Measurements from ENCODE around the gene AP1M2. TPM values are rescaled to one million over a fixed set of nuclear protein-coding genes. Genes with fewer than 3 reads are reported as not detected.
A peak's percentile ranks its signal among the peaks of the same experiment; 100 is the strongest.

The AP1M2 gene
- total RNA-seq, 1 experiment from 2014 or later = 196 TPM

GRCh38 chr19:10549733-10550132, 37.4 kb downstream of the AP1M2 start:
- Histone ChIP-seq H3K4me1 (0 out of 2 replicates have a peak, but pooled peaks cover 2% of the 10 kb centered on the region), H3K36me3 (ENCODE audit: control insufficient read depth, insufficient read depth, low read length) (peaks cover 2% of the 10 kb centered on the region), H3K4me3 (ENCODE audit: low read depth, low read length) (no peak overlapping the region), H3K9me3 (no peaks in the 10 kb centered on the region), H3K27me3 (replicated peaks; ENCODE audit: control insufficient read depth, insufficient read depth, low read length) (no peaks in the 10 kb centered on the region)
- H3K27ac Mint-ChIP-seq (ENCODE audit: unreplicated experiment) = no peak overlapping the region
- H3K4me1 Mint-ChIP-seq (ENCODE audit: low read depth, unreplicated experiment) = no peaks in the 10 kb centered on the region
- no peak for DNase-seq
- no peak overlapping the region for H3K4me3 Mint-ChIP-seq (ENCODE audit: unreplicated experiment)
- no TSS peak for BruUV-seq (replicated peaks)
- H3K9me3 Mint-ChIP-seq (ENCODE audit: unreplicated experiment) = no peaks in the 10 kb centered on the region
- no peaks in the 10 kb centered on the region for H3K27me3 Mint-ChIP-seq (ENCODE audit: insufficient read depth, unreplicated experiment)
- ChIA-PET CTCF (no interaction called here), POLR2A (no interaction called here)
- no peak for TF ChIP-seq CTCF (IDR thresholded peaks at IDR 0.05; ENCODE audit: insufficient read depth in 1 of 2, low read depth in 1 of 2, low read length in 1 of 2, severe bottlenecking in 1 of 2, unreplicated experiment in 1 of 2)
- peaks cover 72% of the 10 kb centered on the region for H3K36me3 Mint-ChIP-seq (ENCODE audit: insufficient read depth, unreplicated experiment)
- intact Hi-C loops (cut with micrococcal nuclease; ENCODE audit: unreplicated experiment) = no loop called here

- ChIA-PET CTCF (no interaction called here), POLR2A (no interaction called here)
- no peak for TF ChIP-seq CTCF (IDR thresholded peaks at IDR 0.05; ENCODE audit: insufficient read depth in 1 of 2, low read depth in 1 of 2, low read length in 1 of 2, severe bottlenecking in 1 of 2, unreplicated experiment in 1 of 2)
- Mint-ChIP-seq H3K27ac (ENCODE audit: unreplicated experiment) (no peak overlapping the region), H3K4me3 (ENCODE audit: unreplicated experiment) (no peak overlapping the region), H3K4me1 (ENCODE audit: low read depth, unreplicated experiment) (no peaks in the 10 kb centered on the region), H3K9me3 (ENCODE audit: unreplicated experiment) (no peaks in the 10 kb centered on the region), H3K27me3 (ENCODE audit: insufficient read depth, unreplicated experiment) (no peaks in the 10 kb centered on the region), H3K36me3 (ENCODE audit: insufficient read depth, unreplicated experiment) (peaks cover 62% of the 10 kb centered on the region)
- Histone ChIP-seq H3K27me3 (replicated peaks; ENCODE audit: control insufficient read depth, insufficient read depth, low read length) (no peaks in the 10 kb centered on the region), H3K9me3 (no peaks in the 10 kb centered on the region), H3K4me1 (0 out of 2 replicates have a peak, but pooled peaks cover 3% of the 10 kb centered on the region), H3K4me3 (ENCODE audit: low read depth, low read length) (no peak overlapping the region), H3K36me3 (ENCODE audit: control insufficient read depth, insufficient read depth, low read length) (peaks cover 2% of the 10 kb centered on the region)
- no TSS peak for BruUV-seq (replicated peaks)
- DNase-seq = no peak
- intact Hi-C loops (cut with micrococcal nuclease; ENCODE audit: unreplicated experiment) = no loop called here
Observed at GRCh38 chr19:10548746-10549276, 38.3 kb downstream of the AP1M2 start.

- H3K27ac Mint-ChIP-seq (ENCODE audit: unreplicated experiment) = no peak overlapping the region
- Histone ChIP-seq H3K27me3 (replicated peaks; ENCODE audit: control insufficient read depth, insufficient read depth, low read length) (no peaks in the 10 kb centered on the region), H3K9me3 (no peaks in the 10 kb centered on the region), H3K36me3 (ENCODE audit: control insufficient read depth, insufficient read depth, low read length) (peaks cover 2% of the 10 kb centered on the region), H3K4me1 (peaks cover 3% of the 10 kb centered on the region; the same call in 1 of the 2 replicates), H3K4me3 (ENCODE audit: low read depth, low read length) (no peak overlapping the region)
- DNase-seq = no peak
- TSS peak; percentile 11 for BruUV-seq (replicated peaks)
- ChIA-PET CTCF (no interaction called here), POLR2A (no interaction called here)
- TF ChIP-seq CTCF (IDR thresholded peaks at IDR 0.05; ENCODE audit: insufficient read depth in 1 of 2, low read depth in 1 of 2, low read length in 1 of 2, severe bottlenecking in 1 of 2, unreplicated experiment in 1 of 2) = no peak
- intact Hi-C loops (cut with micrococcal nuclease; ENCODE audit: unreplicated experiment) = no loop called here
- H3K36me3 Mint-ChIP-seq (ENCODE audit: insufficient read depth, unreplicated experiment) = peaks cover 43% of the 10 kb centered on the region
- H3K4me1 Mint-ChIP-seq (ENCODE audit: low read depth, unreplicated experiment) = no peaks in the 10 kb centered on the region
- no peaks in the 10 kb centered on the region for H3K9me3 Mint-ChIP-seq (ENCODE audit: unreplicated experiment)
- no peak overlapping the region for H3K4me3 Mint-ChIP-seq (ENCODE audit: unreplicated experiment)
- no peaks in the 10 kb centered on the region for H3K27me3 Mint-ChIP-seq (ENCODE audit: insufficient read depth, unreplicated experiment)
Observed at GRCh38 chr19:10546817-10547216, 40.3 kb downstream of the AP1M2 start.

All from Caco-2 (cell line).